Left lung (tissue), 10 donors: ENCODE results near the gene DBNDD2. TPM values are rescaled to one million over a fixed set of nuclear protein-coding genes. Genes with fewer than 3 reads are reported as not detected.
A peak's percentile ranks its signal among the peaks of the same experiment; 100 is the strongest.

ENCODE experiments used
- ATAC-seq: fragments of 200-7000 bp; cut with Tn5 transposase; one replicate; pipeline ENCODE4 v1.9.1; 2020; ENCODE audit warnings: moderate library complexity
- DNase-seq, 4 donors: peaks; one replicate each; pipeline ENCODE4 v3.0.0-alpha.2; 2013 to 2020
- H3K27ac ChIP-seq, 2 donors: fragments of 200-600 bp; sonication (generic) in 1 of 2; one replicate each; pipeline versions ENCODE4 v1.5.0 to v1.8.0; 2020 to 2021
- H3K27me3 ChIP-seq, 2 donors: fragments of 200-600 bp; sonication (generic) in 1 of 2; one replicate each; pipeline versions ENCODE4 v1.5.0 to v1.8.0; 2020 to 2021
- H3K36me3 ChIP-seq, 2 donors: fragments of 200-600 bp; sonication (generic) in 1 of 2; one replicate each; pipeline versions ENCODE4 v1.5.0 to v1.8.0; 2020 to 2021
- H3K4me1 ChIP-seq, 2 donors: fragments of 200-600 bp; one replicate each; pipeline ENCODE4 v1.8.0; 2021
- H3K4me3 ChIP-seq, 2 donors: fragments of 200-600 bp; sonication (generic) in 1 of 2; one replicate each; pipeline versions ENCODE4 v1.5.0 to v1.8.0; 2020 to 2021; ENCODE audit warnings: mild to moderate bottlenecking in 1 of 2
- H3K9me3 ChIP-seq, 2 donors: fragments of 200-600 bp; sonication (generic) in 1 of 2; one replicate each; pipeline versions ENCODE4 v1.5.0 to v1.8.0; 2020 to 2021
- intact Hi-C, 2 donors: fragments of 100-400 bp; cut with DNase I; formaldehyde crosslinking; loops; one replicate each; pipeline versions ENCODE4 v1.11.2 to v1.14.2; 2022
- polyA plus RNA-seq, 6 donors: library from polyadenylated mRNA; unstranded; fragments of 120-200 nt; gene quantifications; one replicate each; pipeline ENCODE4 v1.2.1, GENCODE V29; 2013; ENCODE audit not compliant: insufficient read length in 6 of 6
- total RNA-seq, 2 donors: library from RNA; stranded (reverse); fragmentation: NEBNext Ultra II Directional; extraction: Animal tissue kit (Norgen Biotek cat#: 25700); gene quantifications; one replicate each; pipeline ENCODE4 v1.2.1, GENCODE V29; 2021
- TF ChIP-seq, protein P1 (sequence below), 2 donors: fragments of 200-600 bp; sonication (generic) in 1 of 2; IDR thresholded peaks; one replicate each; pipeline versions ENCODE4 v1.5.0 to v1.8.0; 2021; ENCODE audit warnings: antibody characterized with exemption in 2 of 2
- donor health status: DM: no; HTN: yes; CAD: no.
- donor health status: DM: no; HTN: no; CAD: no.

Gene DBNDD2
- total and polyA plus RNA-seq, 8 donors: 18.9 to 66.4 (median 21.8) TPM

- no peaks in the 10 kb centered on the region for H3K36me3 ChIP-seq
- TF ChIP-seq, protein P1, sequence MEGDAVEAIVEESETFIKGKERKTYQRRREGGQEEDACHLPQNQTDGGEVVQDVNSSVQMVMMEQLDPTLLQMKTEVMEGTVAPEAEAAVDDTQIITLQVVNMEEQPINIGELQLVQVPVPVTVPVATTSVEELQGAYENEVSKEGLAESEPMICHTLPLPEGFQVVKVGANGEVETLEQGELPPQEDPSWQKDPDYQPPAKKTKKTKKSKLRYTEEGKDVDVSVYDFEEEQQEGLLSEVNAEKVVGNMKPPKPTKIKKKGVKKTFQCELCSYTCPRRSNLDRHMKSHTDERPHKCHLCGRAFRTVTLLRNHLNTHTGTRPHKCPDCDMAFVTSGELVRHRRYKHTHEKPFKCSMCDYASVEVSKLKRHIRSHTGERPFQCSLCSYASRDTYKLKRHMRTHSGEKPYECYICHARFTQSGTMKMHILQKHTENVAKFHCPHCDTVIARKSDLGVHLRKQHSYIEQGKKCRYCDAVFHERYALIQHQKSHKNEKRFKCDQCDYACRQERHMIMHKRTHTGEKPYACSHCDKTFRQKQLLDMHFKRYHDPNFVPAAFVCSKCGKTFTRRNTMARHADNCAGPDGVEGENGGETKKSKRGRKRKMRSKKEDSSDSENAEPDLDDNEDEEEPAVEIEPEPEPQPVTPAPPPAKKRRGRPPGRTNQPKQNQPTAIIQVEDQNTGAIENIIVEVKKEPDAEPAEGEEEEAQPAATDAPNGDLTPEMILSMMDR (IDR thresholded peaks at IDR 0.05): no peak
- H3K9me3 ChIP-seq: no peaks in the 10 kb centered on the region
- no peak for DNase-seq
- H3K27me3 ChIP-seq: no peaks in the 10 kb centered on the region
- H3K4me3 ChIP-seq: no peak overlapping the region
- intact Hi-C loops: no loop called here
- ATAC-seq: no peak
- no peak overlapping the region for H3K27ac ChIP-seq
- H3K4me1 ChIP-seq: peaks cover 0 to 8% of the 10 kb centered on the region in 2 donors
Measured at GRCh38 chr20:45440424-45440823, 32.3 kb downstream of the DBNDD2 start.

DNA sequence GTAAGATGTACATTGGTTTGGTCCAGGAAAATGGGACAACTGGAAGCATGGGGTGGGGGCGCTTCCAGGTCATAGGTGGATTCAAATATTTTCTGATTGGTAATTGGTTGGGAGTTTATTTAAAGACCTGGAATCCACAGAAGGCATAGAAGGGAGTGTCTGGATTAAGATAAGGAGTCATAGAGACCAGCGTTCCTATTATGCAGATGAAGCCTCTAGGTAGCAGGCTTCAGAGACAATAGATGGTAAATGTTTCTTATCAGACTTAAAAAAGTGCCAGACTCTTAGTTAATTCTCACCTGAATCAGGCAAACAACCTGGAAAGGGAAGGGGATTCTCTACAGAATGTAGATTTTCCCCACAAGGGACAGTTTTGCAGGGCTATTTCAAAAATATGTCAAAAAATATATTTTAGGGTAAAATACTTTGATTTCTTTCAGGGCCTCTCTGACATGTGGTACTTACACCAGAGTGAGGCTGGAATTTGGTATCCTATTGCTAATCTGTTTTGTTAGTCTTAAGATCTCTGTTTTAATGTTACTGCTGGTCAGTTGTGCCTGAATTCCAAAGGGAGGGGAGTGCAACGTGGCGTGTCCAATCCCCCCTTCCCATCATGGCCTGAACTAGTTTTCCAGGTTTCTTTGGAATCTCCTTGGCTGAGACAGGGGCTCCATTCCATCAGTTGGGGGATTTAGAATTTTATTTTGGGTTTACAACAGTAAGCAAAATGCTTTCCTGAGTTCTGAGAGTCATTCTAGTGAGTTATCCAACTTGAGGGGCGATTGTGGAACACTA lies 33.0 kb downstream of the DBNDD2 start:
- Histone ChIP-seq H3K27ac (no peak overlapping the region), H3K4me3 (no peak overlapping the region), H3K27me3 (no peaks in the 10 kb centered on the region), H3K36me3 (no peaks in the 10 kb centered on the region), H3K4me1 (peaks cover 0 to 7% of the 10 kb centered on the region in 2 donors), H3K9me3 (no peaks in the 10 kb centered on the region)
- intact Hi-C loops: no loop called here
- TF ChIP-seq, protein P1 (IDR thresholded peaks at IDR 0.05): no peak
- ATAC-seq: no peak
- DNase-seq: no peak

- no peaks in the 10 kb centered on the region for H3K4me1 ChIP-seq
- H3K27ac ChIP-seq: no peak overlapping the region
- intact Hi-C loops: no loop called here
- TF ChIP-seq, protein P1 (IDR thresholded peaks at IDR 0.05): no peak
- no peaks in the 10 kb centered on the region for H3K27me3 ChIP-seq
- H3K36me3 ChIP-seq: no peaks in the 10 kb centered on the region
- no peak overlapping the region for H3K4me3 ChIP-seq
- ATAC-seq: no peak
- no peaks in the 10 kb centered on the region for H3K9me3 ChIP-seq
- DNase-seq: no peak
Measured at GRCh38 chr20:45441746-45442145, 33.7 kb downstream of the DBNDD2 start.

DNA sequence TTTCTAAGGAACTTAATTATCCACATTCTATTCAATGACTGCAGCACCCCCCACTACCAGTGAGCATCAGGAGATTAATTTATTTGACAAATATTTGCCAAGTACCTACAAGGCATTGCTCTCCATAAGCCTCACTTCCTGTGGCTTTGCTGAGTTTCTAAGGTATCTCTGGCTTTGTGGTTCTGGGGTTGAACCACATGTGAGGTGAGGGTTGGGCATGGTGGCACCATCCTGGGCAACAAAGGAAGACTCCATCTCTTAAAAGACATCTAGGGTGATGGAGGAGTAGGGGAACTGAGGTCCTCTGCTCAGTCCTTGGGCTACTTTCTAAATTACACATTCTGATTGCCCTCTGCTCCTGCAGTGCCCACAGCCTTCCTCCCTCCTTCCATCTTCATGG lies 36.0 kb downstream of the DBNDD2 start:
- TF ChIP-seq, protein P1 (IDR thresholded peaks at IDR 0.05): no peak
- ATAC-seq (no peak), DNase-seq (no peak)
- no peaks in the 10 kb centered on the region for H3K27me3 ChIP-seq
- H3K36me3 ChIP-seq: no peaks in the 10 kb centered on the region
- H3K4me3 ChIP-seq: no peak overlapping the region
- intact Hi-C loops: no loop called here
- no peaks in the 10 kb centered on the region for H3K4me1 ChIP-seq
- no peaks in the 10 kb centered on the region for H3K9me3 ChIP-seq
- no peak overlapping the region for H3K27ac ChIP-seq

GRCh38 chr20:45445805-45446562 lies 37.9 kb downstream of the DBNDD2 start:
- ATAC-seq (peak; percentile 43), DNase-seq (no peak)
- intact Hi-C loops: no loop called here

More at GRCh38 chr20:45445805-45446562, 37.9 kb downstream of the DBNDD2 start:
- no peaks in the 10 kb centered on the region for H3K36me3 ChIP-seq
- H3K27ac ChIP-seq: no peak overlapping the region
- no peaks in the 10 kb centered on the region for H3K9me3 ChIP-seq
- H3K4me3 ChIP-seq: no peak overlapping the region
- no peaks in the 10 kb centered on the region for H3K27me3 ChIP-seq
- H3K4me1 ChIP-seq: no peaks in the 10 kb centered on the region
- TF ChIP-seq, protein P1 (IDR thresholded peaks at IDR 0.05): peak; percentile 19 to 48
